K562 (cell line): Measurements from ENCODE around the gene CDCA3. TPM values are rescaled to one million over a fixed set of nuclear protein-coding genes. Genes with fewer than 3 reads are reported as not detected.

Source experiments
- GABPB1 ChIP-seq: sonication (generic); formaldehyde crosslinking; IDR thresholded peaks from 2 replicates; pipeline ENCODE4 v1.8.0; 2022; ENCODE audit warnings: mild to moderate bottlenecking, missing genetic modification reagents
- GTF2A2 ChIP-seq: IDR thresholded peaks from 2 replicates; pipeline ENCODE4 v1.6.1; 2016; ENCODE audit warnings: mild to moderate bottlenecking, missing genetic modification characterization, missing compliant biosample characterization
- GTF2B ChIP-seq: IDR thresholded peaks from 2 replicates; pipeline ENCODE4 v1.6.1; 2011; ENCODE audit not compliant: insufficient read length; ENCODE audit errors: extremely low read depth
- SAP30 ChIP-seq: fragments of 200-600 bp; sonication (generic); IDR thresholded peaks from 2 replicates; pipeline ENCODE4 v1.6.1; 2012; ENCODE audit warnings: borderline replicate concordance, low read depth, mild to moderate bottlenecking, moderate library complexity, low read length, control low read depth, inconsistent platforms; ENCODE audit not compliant: insufficient read depth, poor library complexity, severe bottlenecking
- TCFL5 ChIP-seq: fragments of 250-450 bp; sonication (Bioruptor Pico); conservative IDR thresholded peaks from 2 replicates; pipeline ENCODE4 v1.6.1; 2021; ENCODE audit warnings: mild to moderate bottlenecking, moderate library complexity, matching md5 sums
- TSC22D4 ChIP-seq: fragments of 450-650 bp; IDR thresholded peaks from 2 replicates; pipeline ENCODE4 v1.6.1; 2016; ENCODE audit warnings: missing genetic modification characterization, missing biosample characterization, control low read depth
- ZNF384 ChIP-seq: IDR thresholded peaks from 2 replicates; pipeline ENCODE4 v1.6.1; 2012; ENCODE audit warnings: low read depth, low read length, improper control_type of control experiment
- ZNF57 ChIP-seq: fragments of 450-650 bp; formaldehyde crosslinking; IDR thresholded peaks from 2 replicates; pipeline ENCODE4 v1.4.0; 2020; ENCODE audit warnings: mild to moderate bottlenecking, moderate library complexity
- polyA plus RNA-seq, 8 experiments: library from polyadenylated mRNA; depleted of rRNA in 4 of 8; stranded (reverse) in 5 of 8; unstranded in 3 of 8; fragments of >200 nt; fragmentation: Nextera tagmentation in 2 of 8; fragmentation: Illumina TruSeq in 1 of 8; extraction: Ambion mirVana in 2 of 8; extraction: Trizol in 1 of 8; gene quantifications; 2 replicates each; pipeline versions ENCODE4 v1.2.1 to v1.2.3, GENCODE V29; 2011 to 2014; ENCODE audit warnings: inconsistent platforms in 1 of 8, missing spikeins in 1 of 8
- total RNA-seq, 7 experiments: library from RNA; depleted of rRNA in 6 of 7; stranded (reverse); fragments of >200 nt in 6 of 7; fragmentation: Illumina TruSeq in 2 of 7; extraction: Trizol in 2 of 7; gene quantifications; 2 replicates each; pipeline versions ENCODE4 v1.2.1 to v1.2.3, GENCODE V29; 2011 to 2021; ENCODE audit warnings: low replicate concordance in 1 of 7
- TF ChIP-seq, protein P1 (sequence below): fragments of 200-600 bp; sonication (generic); IDR thresholded peaks from one replicate; pipeline ENCODE4 v1.6.1; 2012; ENCODE audit warnings: mild to moderate bottlenecking, low read depth, low read length, inconsistent platforms
- TF ChIP-seq, protein P2 (sequence below): fragments of 450-650 bp; IDR thresholded peaks from 2 replicates; pipeline ENCODE4 v1.6.1; 2017; ENCODE audit warnings: antibody characterized with exemption
- TF ChIP-seq, protein P3 (sequence below): fragments of 450-650 bp; IDR thresholded peaks from 2 replicates; pipeline ENCODE4 v1.6.1; 2016

CDCA3 gene
- total and polyA plus RNA-seq, 9 of the 15 experiments (the other 6 are each of a cell fraction or from before 2014, with no cell fraction given), result 24.2 to 80.8 (median 55.1) TPM

DNA sequence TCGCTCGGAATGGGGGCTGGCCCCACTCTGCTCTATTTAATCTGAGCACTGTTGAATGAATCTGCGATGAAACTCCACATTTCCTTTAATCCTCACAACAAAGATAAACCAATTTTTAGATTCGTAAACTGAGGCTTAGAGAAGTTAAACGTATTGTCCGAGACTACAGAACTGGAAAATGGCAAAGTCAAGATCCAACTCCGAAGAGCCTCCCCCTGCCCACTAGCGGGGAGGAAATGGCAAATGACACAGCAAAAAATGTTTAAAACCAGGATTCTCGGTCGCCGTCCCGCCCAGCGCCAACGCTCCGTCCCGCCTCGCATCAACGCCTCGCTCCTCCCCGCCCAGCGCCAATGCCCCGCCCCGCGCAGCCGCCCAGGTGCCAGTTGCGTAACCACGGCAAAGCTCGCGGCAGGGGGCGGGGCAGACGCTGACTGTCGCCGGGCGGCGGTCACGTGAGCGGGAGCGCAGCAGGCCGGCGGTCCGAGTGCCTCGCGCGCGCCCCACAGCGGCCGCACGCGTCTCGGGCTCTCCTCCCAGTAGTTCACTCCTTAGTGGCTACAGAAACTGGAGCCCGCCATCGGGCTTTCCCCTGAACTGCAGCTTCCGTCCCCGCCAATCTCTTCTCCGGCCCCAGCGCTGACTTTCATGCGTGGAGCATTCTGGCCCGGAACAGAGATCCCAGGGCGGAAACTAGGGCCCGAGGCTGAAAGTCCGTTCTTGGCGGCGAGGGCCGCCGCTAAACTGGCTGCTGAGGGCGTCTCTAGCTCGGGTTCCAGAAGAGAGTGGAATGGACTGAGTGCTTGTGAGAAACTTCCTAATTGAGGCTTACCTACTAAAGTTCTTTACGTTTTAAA, 39.9 kb upstream of the CDCA3 start (continued):
- TF ChIP-seq, protein P1, sequence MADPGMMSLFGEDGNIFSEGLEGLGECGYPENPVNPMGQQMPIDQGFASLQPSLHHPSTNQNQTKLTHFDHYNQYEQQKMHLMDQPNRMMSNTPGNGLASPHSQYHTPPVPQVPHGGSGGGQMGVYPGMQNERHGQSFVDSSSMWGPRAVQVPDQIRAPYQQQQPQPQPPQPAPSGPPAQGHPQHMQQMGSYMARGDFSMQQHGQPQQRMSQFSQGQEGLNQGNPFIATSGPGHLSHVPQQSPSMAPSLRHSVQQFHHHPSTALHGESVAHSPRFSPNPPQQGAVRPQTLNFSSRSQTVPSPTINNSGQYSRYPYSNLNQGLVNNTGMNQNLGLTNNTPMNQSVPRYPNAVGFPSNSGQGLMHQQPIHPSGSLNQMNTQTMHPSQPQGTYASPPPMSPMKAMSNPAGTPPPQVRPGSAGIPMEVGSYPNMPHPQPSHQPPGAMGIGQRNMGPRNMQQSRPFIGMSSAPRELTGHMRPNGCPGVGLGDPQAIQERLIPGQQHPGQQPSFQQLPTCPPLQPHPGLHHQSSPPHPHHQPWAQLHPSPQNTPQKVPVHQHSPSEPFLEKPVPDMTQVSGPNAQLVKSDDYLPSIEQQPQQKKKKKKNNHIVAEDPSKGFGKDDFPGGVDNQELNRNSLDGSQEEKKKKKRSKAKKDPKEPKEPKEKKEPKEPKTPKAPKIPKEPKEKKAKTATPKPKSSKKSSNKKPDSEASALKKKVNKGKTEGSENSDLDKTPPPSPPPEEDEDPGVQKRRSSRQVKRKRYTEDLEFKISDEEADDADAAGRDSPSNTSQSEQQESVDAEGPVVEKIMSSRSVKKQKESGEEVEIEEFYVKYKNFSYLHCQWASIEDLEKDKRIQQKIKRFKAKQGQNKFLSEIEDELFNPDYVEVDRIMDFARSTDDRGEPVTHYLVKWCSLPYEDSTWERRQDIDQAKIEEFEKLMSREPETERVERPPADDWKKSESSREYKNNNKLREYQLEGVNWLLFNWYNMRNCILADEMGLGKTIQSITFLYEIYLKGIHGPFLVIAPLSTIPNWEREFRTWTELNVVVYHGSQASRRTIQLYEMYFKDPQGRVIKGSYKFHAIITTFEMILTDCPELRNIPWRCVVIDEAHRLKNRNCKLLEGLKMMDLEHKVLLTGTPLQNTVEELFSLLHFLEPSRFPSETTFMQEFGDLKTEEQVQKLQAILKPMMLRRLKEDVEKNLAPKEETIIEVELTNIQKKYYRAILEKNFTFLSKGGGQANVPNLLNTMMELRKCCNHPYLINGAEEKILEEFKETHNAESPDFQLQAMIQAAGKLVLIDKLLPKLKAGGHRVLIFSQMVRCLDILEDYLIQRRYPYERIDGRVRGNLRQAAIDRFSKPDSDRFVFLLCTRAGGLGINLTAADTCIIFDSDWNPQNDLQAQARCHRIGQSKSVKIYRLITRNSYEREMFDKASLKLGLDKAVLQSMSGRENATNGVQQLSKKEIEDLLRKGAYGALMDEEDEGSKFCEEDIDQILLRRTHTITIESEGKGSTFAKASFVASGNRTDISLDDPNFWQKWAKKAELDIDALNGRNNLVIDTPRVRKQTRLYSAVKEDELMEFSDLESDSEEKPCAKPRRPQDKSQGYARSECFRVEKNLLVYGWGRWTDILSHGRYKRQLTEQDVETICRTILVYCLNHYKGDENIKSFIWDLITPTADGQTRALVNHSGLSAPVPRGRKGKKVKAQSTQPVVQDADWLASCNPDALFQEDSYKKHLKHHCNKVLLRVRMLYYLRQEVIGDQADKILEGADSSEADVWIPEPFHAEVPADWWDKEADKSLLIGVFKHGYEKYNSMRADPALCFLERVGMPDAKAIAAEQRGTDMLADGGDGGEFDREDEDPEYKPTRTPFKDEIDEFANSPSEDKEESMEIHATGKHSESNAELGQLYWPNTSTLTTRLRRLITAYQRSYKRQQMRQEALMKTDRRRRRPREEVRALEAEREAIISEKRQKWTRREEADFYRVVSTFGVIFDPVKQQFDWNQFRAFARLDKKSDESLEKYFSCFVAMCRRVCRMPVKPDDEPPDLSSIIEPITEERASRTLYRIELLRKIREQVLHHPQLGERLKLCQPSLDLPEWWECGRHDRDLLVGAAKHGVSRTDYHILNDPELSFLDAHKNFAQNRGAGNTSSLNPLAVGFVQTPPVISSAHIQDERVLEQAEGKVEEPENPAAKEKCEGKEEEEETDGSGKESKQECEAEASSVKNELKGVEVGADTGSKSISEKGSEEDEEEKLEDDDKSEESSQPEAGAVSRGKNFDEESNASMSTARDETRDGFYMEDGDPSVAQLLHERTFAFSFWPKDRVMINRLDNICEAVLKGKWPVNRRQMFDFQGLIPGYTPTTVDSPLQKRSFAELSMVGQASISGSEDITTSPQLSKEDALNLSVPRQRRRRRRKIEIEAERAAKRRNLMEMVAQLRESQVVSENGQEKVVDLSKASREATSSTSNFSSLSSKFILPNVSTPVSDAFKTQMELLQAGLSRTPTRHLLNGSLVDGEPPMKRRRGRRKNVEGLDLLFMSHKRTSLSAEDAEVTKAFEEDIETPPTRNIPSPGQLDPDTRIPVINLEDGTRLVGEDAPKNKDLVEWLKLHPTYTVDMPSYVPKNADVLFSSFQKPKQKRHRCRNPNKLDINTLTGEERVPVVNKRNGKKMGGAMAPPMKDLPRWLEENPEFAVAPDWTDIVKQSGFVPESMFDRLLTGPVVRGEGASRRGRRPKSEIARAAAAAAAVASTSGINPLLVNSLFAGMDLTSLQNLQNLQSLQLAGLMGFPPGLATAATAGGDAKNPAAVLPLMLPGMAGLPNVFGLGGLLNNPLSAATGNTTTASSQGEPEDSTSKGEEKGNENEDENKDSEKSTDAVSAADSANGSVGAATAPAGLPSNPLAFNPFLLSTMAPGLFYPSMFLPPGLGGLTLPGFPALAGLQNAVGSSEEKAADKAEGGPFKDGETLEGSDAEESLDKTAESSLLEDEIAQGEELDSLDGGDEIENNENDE, result no peak
- no peak for TF ChIP-seq ZNF384
- TF ChIP-seq, protein P2, sequence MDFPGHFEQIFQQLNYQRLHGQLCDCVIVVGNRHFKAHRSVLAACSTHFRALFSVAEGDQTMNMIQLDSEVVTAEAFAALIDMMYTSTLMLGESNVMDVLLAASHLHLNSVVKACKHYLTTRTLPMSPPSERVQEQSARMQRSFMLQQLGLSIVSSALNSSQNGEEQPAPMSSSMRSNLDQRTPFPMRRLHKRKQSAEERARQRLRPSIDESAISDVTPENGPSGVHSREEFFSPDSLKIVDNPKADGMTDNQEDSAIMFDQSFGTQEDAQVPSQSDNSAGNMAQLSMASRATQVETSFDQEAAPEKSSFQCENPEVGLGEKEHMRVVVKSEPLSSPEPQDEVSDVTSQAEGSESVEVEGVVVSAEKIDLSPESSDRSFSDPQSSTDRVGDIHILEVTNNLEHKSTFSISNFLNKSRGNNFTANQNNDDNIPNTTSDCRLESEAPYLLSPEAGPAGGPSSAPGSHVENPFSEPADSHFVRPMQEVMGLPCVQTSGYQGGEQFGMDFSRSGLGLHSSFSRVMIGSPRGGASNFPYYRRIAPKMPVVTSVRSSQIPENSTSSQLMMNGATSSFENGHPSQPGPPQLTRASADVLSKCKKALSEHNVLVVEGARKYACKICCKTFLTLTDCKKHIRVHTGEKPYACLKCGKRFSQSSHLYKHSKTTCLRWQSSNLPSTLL, result no peak
- TF ChIP-seq GTF2B, result no peak
- no peak for TF ChIP-seq TSC22D4 (tag)
- TF ChIP-seq SAP30, result no peak
- no peak for TF ChIP-seq TCFL5
- TF ChIP-seq GABPB1 (CRISPR knock-in tag), result peak; percentile 73
- TF ChIP-seq GTF2A2, result no peak
- TF ChIP-seq ZNF57 (CRISPR knock-in tag), result no peak
- TF ChIP-seq, protein P3, sequence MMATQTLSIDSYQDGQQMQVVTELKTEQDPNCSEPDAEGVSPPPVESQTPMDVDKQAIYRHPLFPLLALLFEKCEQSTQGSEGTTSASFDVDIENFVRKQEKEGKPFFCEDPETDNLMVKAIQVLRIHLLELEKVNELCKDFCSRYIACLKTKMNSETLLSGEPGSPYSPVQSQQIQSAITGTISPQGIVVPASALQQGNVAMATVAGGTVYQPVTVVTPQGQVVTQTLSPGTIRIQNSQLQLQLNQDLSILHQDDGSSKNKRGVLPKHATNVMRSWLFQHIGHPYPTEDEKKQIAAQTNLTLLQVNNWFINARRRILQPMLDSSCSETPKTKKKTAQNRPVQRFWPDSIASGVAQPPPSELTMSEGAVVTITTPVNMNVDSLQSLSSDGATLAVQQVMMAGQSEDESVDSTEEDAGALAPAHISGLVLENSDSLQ, result 0 out of 2 replicates have a peak, but pooled peaks have one; percentile 17
